HPDE6-E6E7 (cell line): Measurements from ENCODE around the gene EVI2B.
"Not testable (repeated sequence)": the region's sequence is repeated elsewhere in the genome, so short reads cannot be mapped to it uniquely, and the experiment has no call there.

Experiments used
- DNase-seq: peaks from one replicate; pipeline ENCODE4 v3.0.0; 2011; ENCODE audit warnings: missing footprints; ENCODE audit errors: extremely low spot score

EVI2B gene

DNA sequence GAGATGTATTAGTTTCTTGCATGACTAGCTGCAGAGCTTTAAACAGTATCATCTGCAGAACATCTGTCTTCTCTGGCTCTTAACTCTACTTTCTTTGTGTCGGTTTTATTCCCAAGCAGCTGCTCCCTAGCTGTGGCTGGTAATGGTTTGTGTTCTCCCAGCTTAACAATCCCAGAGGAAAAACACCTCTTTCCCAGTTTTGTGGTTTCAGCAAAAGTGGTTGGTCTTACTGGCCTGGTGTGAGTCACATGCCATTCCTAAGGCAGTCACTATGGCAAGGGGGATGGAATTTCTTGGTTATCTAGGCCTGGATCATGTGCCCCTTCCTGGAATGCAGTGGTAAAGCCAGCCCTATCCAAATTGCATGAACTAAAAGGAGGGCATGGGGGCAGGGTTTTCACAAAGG, 44.3 kb downstream of the EVI2B start:
- peak; percentile 16 for DNase-seq

DNA sequence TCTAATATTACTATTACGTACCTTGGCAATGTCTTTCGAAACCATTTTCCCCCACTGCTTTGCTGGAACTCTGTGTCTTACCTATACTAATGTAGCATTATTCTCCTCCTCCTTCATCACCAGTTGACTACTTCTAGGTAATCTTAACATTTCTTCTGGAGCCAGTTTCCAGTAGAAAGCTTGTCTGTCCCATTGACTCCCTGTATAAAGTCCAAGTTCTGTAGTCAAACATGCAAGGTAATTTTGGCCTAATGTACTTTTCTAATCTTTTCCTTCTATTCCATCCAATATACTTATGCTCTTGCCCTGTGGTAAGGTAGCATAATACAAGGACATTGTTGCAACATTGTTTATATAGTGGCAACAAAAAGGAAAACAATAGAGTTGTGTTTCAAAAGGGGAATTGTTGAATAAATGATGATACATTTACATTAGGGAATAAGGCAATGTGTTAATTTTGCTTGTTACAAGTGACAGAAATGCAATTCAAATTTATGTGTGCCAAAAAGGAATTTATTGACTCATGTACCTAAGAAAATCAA, 44.7 kb downstream of the EVI2B start:
- DNase-seq, result no peak

DNA sequence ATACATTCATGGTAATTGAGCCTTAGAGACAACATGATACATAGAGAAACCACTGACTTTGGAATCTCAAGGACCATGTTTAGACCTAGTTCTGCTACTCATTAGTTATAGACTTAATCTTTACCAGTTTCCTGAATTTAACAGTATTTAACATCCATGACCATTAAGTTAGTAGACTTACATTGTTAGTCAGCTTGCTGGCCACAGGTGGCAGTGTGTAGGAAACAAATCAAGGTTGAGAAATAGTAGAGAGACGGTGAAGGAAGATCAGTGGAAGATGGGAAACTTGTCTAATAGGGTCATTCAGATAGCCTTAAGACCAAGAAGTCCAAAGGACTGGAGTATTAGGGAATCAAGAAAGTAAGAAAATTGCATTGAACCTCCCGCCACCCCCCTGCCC, 47.8 kb downstream of the EVI2B start:
- DNase-seq, result no peak

DNA sequence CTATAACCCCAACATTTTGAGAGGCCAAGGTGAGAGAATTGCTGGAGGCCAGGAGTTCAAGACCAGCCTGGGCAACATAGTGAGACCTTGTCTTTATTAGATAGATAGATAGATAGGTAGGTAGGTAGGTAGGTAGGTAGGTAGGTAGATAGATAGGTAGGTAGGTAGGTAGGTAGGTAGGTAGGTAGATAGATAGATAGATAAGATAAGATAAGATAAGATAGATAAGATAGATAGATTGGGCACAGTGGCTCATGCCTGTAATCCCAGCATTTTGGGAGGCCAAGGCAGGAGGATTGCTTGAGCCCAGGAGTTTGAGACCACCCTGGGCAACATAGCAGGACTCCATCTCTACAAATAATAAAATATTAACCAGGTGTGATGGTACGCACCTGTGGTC, 50.9 kb downstream of the EVI2B start:
- DNase-seq, result not testable (repeated sequence)

DNA sequence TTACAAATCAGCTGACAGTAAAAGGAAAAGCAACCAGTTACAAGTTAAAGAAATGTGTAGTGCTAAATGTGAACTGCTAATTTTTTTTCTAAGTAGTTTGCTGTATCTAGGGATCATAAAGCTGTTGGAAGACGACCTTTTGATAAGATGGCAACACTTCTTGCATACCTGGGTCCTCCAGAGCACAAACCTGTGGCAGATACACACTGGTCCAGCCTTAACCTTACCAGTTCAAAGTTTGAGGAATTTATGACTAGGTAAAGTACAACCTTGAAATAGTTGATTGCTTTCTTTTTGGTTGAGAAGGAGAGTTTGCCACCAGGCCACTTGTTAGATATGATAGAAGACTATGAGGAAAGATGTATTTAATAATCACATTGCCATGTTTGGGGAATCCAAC, 52.3 kb downstream of the EVI2B start:
- DNase-seq, result no peak

DNA sequence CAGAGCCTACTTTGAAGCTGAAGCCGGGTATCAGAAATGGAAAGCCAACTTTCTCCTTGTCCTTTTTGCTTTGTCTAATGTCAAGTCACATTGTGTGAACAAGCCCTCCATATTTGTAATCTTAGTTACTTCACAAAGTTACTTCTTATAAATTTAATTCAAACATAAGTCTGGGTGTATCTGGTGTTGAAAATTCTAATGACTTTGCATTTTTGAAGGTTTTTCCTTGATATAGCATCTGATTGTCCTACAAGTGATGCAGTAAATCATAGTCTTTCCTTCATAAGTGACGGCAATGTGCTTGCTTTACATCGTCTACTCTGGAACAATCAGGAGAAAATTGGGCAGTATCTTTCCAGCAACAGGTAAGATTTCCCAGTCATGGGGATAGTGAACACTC, 53.7 kb downstream of the EVI2B start:
- DNase-seq, result no peak

DNA sequence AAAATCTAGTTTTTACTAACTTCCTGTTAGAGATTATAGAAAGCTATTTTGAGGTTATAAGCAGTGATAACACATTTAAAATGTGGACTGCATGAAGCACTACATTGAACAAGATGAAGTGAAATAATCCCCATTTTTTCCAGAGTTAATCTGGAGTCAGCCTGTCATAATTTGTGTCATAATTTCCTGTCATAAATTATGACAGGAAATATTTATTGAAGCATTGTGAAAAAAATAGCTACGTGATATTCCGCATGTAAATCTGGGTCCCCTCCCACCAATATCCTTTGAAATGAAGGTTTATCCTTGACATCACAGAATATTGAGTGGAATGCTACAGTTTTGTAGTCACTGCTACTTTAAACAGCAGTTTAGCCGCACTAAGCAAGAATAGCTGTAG, 56.9 kb downstream of the EVI2B start:
- DNase-seq, result no peak

DNA sequence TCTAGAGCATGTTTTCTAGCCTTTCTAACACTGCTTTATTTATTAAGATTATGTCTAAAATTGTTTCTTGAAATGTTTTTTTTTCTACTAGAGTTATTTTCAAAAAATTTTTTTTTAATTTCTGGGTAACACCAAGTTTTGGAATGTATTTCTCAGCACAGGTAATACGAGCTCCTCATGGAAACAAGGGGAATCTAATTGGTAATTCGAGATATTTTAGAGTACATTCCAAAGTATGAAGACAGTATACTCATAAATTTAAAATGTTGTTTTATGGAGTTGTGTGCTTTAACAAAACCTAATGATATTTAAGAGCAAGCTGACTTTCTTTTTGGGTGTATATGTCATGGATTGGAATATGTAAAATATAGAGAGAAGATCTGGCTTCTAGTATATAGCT, 59.2 kb downstream of the EVI2B start:
- no peak for DNase-seq
